Adrenal gland (tissue), 12 donors: ENCODE measurements around the gene TMEM175. TPM values are rescaled to one million over a fixed set of nuclear protein-coding genes. Genes with fewer than 3 reads are reported as not detected.

Experiments
- DNase-seq, 7 donors: peaks; one replicate each; pipeline ENCODE4 v3.0.0-alpha.2; 2019 to 2020
- H3K27ac ChIP-seq, 5 donors: fragments of 200-600 bp; sonication (generic) in 4 of 5; 1 replicate in 3 of 5; 2 replicates in 2 of 5; pipeline versions ENCODE4 v1.5.1 to v1.8.0; 2016 to 2020; ENCODE audit warnings: mild to moderate bottlenecking in 1 of 5
- H3K27me3 ChIP-seq: fragments of 200-600 bp; 2 replicates; pipeline ENCODE4 v1.8.0; 2021
- H3K36me3 ChIP-seq, 2 donors: fragments of 200-600 bp; replicated peaks in 1 of 2; 1 replicate in 1 of 2; 2 replicates in 1 of 2; pipeline versions ENCODE4 v1.5.1 to v1.8.0; 2018 to 2022
- H3K4me1 ChIP-seq, 2 donors: fragments of 200-600 bp; replicated peaks in 1 of 2; 1 replicate in 1 of 2; 2 replicates in 1 of 2; pipeline versions ENCODE4 v1.5.1 to v1.8.0; 2018 to 2021
- H3K4me3 ChIP-seq, 4 donors: fragments of 200-600 bp; sonication (generic) in 3 of 4; one replicate each; pipeline ENCODE4 v1.5.1; 2016 to 2018
- H3K9me3 ChIP-seq, 3 donors: fragments of 200-600 bp; sonication (generic) in 1 of 3; replicated peaks in 1 of 3; 1 replicate in 2 of 3; 2 replicates in 1 of 3; pipeline versions ENCODE4 v1.5.1 to v1.8.0; 2016 to 2021
- POLR2A ChIP-seq, 2 donors: fragments of 450-650 bp; IDR thresholded peaks; one replicate each; pipeline ENCODE4 v1.6.1; 2017; ENCODE audit warnings: antibody characterized with exemption in 2 of 2, mild to moderate bottlenecking in 2 of 2, moderate library complexity in 1 of 2
- WGBS, 4 donors: extraction: QIAGEN DNeasy Blood & Tissue Kit in 2 of 4; methylation state at CpG; one replicate each; pipeline versions ENCODE4 v1.1.5 to v1.1.7; 2013 to 2017; 5-methylcytosine and 5-hydroxymethylcytosine counted together
- intact Hi-C, 2 donors: fragments of 100-400 bp; cut with DNase I; formaldehyde crosslinking; loops; one replicate each; pipeline versions ENCODE4 v1.14.1 to v1.15.0; 2022 to 2023
- polyA plus RNA-seq, 3 donors: library from polyadenylated mRNA; stranded (reverse); fragments of 200-250 nt in 2 of 3; fragments of 350-450 nt in 1 of 3; fragmentation: Illumina TruSeq in 1 of 3; extraction: RNeasy Lipid Tissue Mini Kit (QIAGEN cat#74804) in 1 of 3; gene quantifications; one replicate each; pipeline ENCODE4 v1.2.3, GENCODE V29; 2013 to 2014
- total RNA-seq, 9 donors: library from RNA; depleted of rRNA in 4 of 9; stranded (reverse); fragments of >200 nt in 4 of 9; fragments of 120-200 nt in 1 of 9; fragmentation: NEBNext Ultra II Directional in 1 of 9; extraction: Animal tissue kit (Norgen Biotek cat#: 25700) in 1 of 9; gene quantifications; one replicate each; pipeline versions ENCODE4 v1.1.0 to v1.2.4, GENCODE V29; 2013 to 2023
- TF ChIP-seq, protein P1 (sequence below), 6 experiments: fragments of 450-650 bp in 4 of 6; fragments of 200-600 bp in 2 of 6; sonication (generic) in 1 of 6; IDR thresholded peaks; 1 replicate in 5 of 6; 2 replicates in 1 of 6; pipeline versions ENCODE4 v1.5.1 to v1.8.0; 2016 to 2021; ENCODE audit warnings: antibody characterized with exemption in 6 of 6, mild to moderate bottlenecking in 2 of 6, moderate library complexity in 1 of 6
- donor health status: healthy with polysubstance abuse.
- donor health status: Bipolar disorder and iron deficiency.
- donor health status: DM: yes; HTN: yes; CAD: no.
- donor health status: DM: no; HTN: no; CAD: no.
- donor health status: DM: no; HTN: no; CAD: no.
- donor health status: DM: yes; HTN: yes; CAD: no.

The TMEM175 gene
- total and polyA plus RNA-seq, 12 donors: 20.2 to 142 (median 47.9) TPM

- peak in 1 of 7 donors; percentile 8 for DNase-seq
- intact Hi-C loops: loop anchor here in 1 of 2 donors (10.0 kb wide), 1 partner anchor 67 kb away; no protein-coding TSS in a partner anchor
These were observed 19.6 kb downstream of the TMEM175 start for GRCh38 chr4:951594-952468.

DNA sequence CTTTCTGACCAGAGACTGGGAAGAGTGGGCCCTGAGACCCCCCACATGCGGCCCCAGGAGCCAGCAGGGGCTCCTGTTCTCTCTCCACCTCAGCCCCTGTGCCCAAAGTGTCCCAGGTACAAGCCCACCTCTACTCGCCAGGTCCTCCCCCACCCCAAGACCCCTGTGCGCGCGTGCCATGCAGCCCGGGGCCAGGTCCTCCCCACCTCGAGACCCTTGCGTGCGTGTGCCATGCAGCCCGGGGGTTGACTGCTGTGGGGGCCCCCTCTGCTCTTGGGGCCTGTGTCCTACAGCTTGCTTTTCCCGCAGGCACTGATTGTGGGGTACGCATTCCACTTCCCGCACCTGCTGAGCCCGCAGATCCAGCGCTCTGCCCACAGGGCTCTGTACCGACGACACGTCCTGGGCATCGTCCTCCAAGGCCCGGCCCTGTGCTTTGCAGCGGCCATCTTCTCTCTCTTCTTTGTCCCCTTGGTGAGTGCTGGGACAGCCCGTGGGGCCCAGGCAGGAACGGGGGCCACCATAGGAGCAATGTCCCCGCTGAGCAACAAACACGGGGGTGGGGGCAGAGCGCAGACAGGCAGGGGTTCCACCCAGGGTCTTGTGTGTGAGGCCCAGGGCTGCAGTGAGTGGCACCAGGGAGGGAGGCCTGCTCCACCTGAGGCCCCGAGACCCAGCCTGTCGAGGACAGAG lies 20.8 kb downstream of the TMEM175 start:
- no peak overlapping the region for H3K27ac ChIP-seq
- no peaks in the 10 kb centered on the region for H3K36me3 ChIP-seq
- WGBS, 4 donors: 91 to 95% (median 94%) methylated on average over 6 to 28 of the region's 28 CpGs
- peak in 2 of 7 donors; percentile 3 to 16 for DNase-seq
- no peaks in the 10 kb centered on the region for H3K27me3 ChIP-seq
- intact Hi-C loops: loop anchor here in 1 of 2 donors (10.0 kb wide), 1 partner anchor 68 kb away; no protein-coding TSS in a partner anchor
- peaks cover 0 to 2% of the 10 kb centered on the region in 2 donors for H3K4me1 ChIP-seq
- H3K4me3 ChIP-seq: no peak overlapping the region
- H3K9me3 ChIP-seq: no peaks in the 10 kb centered on the region
- no peak for TF ChIP-seq POLR2A (IDR thresholded peaks at IDR 0.05)
- TF ChIP-seq, protein P1, sequence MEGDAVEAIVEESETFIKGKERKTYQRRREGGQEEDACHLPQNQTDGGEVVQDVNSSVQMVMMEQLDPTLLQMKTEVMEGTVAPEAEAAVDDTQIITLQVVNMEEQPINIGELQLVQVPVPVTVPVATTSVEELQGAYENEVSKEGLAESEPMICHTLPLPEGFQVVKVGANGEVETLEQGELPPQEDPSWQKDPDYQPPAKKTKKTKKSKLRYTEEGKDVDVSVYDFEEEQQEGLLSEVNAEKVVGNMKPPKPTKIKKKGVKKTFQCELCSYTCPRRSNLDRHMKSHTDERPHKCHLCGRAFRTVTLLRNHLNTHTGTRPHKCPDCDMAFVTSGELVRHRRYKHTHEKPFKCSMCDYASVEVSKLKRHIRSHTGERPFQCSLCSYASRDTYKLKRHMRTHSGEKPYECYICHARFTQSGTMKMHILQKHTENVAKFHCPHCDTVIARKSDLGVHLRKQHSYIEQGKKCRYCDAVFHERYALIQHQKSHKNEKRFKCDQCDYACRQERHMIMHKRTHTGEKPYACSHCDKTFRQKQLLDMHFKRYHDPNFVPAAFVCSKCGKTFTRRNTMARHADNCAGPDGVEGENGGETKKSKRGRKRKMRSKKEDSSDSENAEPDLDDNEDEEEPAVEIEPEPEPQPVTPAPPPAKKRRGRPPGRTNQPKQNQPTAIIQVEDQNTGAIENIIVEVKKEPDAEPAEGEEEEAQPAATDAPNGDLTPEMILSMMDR (IDR thresholded peaks at IDR 0.05): no peak

More at GRCh38 chr4:951594-952468, 19.6 kb downstream of the TMEM175 start:
- no peaks in the 10 kb centered on the region for H3K9me3 ChIP-seq
- H3K27ac ChIP-seq: no peak overlapping the region
- H3K36me3 ChIP-seq: no peaks in the 10 kb centered on the region
- no peak for TF ChIP-seq POLR2A (IDR thresholded peaks at IDR 0.05)
- no peaks in the 10 kb centered on the region for H3K27me3 ChIP-seq
- 89 to 91% (median 90%) methylated on average over 10 to 23 of the region's 23 CpGs for WGBS, 4 donors
- H3K4me1 ChIP-seq: peaks cover 0 to 3% of the 10 kb centered on the region in 2 donors
- H3K4me3 ChIP-seq: no peak overlapping the region

- 96 to 98% (median 97%) methylated on average over 13 of the region's 13 CpGs for WGBS, 4 donors
- TF ChIP-seq, protein P1 (IDR thresholded peaks at IDR 0.05): no peak
- TF ChIP-seq POLR2A (IDR thresholded peaks at IDR 0.05): no peak
- H3K4me1 ChIP-seq: no peaks in the 10 kb centered on the region
- H3K27ac ChIP-seq: no peak overlapping the region
- DNase-seq: peak in 1 of 7 donors; percentile 10
- H3K4me3 ChIP-seq: no peak overlapping the region
- no peaks in the 10 kb centered on the region for H3K9me3 ChIP-seq
- no peaks in the 10 kb centered on the region for H3K36me3 ChIP-seq
- H3K27me3 ChIP-seq: no peaks in the 10 kb centered on the region
- intact Hi-C loops: loop anchor here in 1 of 2 donors (10.0 kb wide), 1 partner anchor 69 kb away; no protein-coding TSS in a partner anchor
These were observed 21.3 kb downstream of the TMEM175 start for GRCh38 chr4:953574-953915.

- no peaks in the 10 kb centered on the region for H3K9me3 ChIP-seq
- intact Hi-C loops: loop anchor here in 1 of 2 donors (10.0 kb wide), 1 partner anchor 70 kb away; no protein-coding TSS in a partner anchor
- no peak overlapping the region for H3K27ac ChIP-seq
- DNase-seq: peak in 1 of 7 donors; percentile 13
- no peaks in the 10 kb centered on the region for H3K36me3 ChIP-seq
- 91 to 98% (median 93%) methylated on average over 17 of the region's 17 CpGs for WGBS, 4 donors
- no peaks in the 10 kb centered on the region for H3K27me3 ChIP-seq
- no peak overlapping the region for H3K4me3 ChIP-seq
- H3K4me1 ChIP-seq: no peaks in the 10 kb centered on the region
- no peak for TF ChIP-seq POLR2A (IDR thresholded peaks at IDR 0.05)
- TF ChIP-seq, protein P1 (IDR thresholded peaks at IDR 0.05): no peak
These were observed 22.2 kb downstream of the TMEM175 start for GRCh38 chr4:954211-955020.
